Astrocyte of the spinal cord (primary cell): Measurements from ENCODE around the gene CRELD2.

ENCODE experiments used
- DNase-seq: peaks from one replicate; pipeline ENCODE4 v3.0.0; 2011; ENCODE audit warnings: low read depth, low spot score
- H3K4me3 ChIP-seq: 2 replicates; pipeline ENCODE4 v1.5.1; 2011; ENCODE audit warnings: low read depth, mild to moderate bottlenecking, low read length, moderate library complexity
- CTCF ChIP-seq: IDR thresholded peaks from 2 replicates; pipeline ENCODE4 v1.5.1; 2012; ENCODE audit warnings: low read depth, mild to moderate bottlenecking, low read length, inconsistent platforms
- in situ Hi-C: cut with HindIII; loops from 2 replicates; pipeline ENCODE4 v1.10.0; 2017; ENCODE audit warnings: low sequenced_read_pairs

The CRELD2 gene

DNA sequence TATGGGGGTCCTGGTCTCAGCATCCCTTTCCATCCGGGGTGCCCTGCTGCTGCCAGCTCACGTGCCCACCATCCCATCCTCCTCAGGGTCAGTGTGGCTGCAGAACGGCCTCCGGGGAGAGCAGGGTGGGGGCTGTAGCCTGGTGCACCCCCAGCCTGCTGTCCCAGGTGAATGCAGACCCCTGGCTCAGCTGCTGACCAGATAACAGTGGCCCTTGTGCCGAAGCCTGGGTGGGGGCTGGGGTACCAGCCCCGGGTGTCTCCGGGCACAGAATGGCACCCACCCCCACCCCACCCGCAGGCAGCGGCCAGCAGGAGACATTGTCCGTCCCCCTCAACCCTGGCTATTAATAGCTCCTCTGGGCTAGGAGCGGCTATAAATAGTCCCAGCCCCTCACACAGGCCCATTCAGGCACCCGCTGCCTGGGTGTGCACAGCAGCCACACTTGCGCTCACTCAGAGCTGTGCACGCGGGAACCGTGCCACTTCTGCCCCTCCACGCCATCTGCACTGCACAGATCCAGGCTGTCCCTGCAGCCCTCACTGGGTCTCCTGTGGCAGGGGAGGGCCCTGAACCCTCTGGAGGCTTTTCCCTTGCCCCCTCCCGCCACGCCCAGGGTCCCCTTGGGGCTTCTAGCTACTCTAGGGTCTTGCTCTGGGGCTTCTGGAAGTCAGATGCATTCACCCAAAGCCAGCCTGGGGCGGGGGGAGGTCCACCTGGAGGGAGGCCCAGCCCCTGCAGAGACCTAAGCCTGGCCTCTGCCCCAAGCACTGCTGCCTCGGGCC is 18.7 kb downstream of the CRELD2 start:
- in situ Hi-C loops, result no loop called here
- TF ChIP-seq CTCF, result no peak
- H3K4me3 ChIP-seq, result no peak overlapping the region
- DNase-seq, result no peak

DNA sequence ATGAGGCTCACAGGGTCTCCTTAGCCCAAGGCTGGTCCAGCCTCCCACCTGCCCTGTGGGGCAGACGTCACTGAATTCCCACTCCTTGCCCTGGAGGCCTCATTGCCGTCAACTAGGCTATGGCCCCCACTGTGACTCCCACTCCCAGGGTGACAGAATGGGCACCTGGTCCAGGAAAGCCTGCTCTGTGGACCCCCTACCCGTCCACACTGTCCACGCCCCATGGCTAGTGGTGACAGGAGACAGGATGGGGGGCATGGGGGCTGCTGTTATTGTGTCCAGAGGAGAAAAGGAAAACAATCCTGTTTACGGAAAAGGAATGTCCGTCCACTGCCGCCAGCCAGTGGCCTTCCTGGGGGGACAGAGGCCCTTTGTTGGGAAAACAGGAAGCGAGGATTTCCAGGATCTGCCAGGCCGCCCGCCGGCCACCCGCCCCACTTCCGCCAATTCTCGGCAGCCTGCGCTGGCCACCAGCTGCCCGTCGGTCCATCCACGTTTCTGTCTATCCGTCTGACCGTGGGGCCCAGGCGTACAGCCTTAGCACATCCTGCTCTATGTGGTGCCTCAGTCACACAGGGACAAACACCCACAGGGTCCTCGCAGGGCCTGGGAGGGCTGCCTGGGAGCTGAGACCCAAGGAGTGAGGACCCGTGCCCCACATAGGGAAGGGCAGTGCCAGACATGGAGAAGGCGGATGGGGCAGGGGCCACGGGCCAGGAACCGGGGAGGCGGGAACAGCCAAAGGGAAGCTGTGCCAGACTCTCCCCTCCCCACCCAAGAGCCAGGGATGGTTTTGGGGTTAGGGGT is 19.5 kb downstream of the CRELD2 start:
- no peak for DNase-seq
- TF ChIP-seq CTCF, result no peak
- H3K4me3 ChIP-seq, result no peak overlapping the region
- in situ Hi-C loops, result no loop called here

- DNase-seq, result no peak
- in situ Hi-C loops, result no loop called here
- no peak for TF ChIP-seq CTCF
- H3K4me3 ChIP-seq, result no peak overlapping the region
Measured at GRCh38 chr22:49938565-49939136, 20.2 kb downstream of the CRELD2 start.

DNA sequence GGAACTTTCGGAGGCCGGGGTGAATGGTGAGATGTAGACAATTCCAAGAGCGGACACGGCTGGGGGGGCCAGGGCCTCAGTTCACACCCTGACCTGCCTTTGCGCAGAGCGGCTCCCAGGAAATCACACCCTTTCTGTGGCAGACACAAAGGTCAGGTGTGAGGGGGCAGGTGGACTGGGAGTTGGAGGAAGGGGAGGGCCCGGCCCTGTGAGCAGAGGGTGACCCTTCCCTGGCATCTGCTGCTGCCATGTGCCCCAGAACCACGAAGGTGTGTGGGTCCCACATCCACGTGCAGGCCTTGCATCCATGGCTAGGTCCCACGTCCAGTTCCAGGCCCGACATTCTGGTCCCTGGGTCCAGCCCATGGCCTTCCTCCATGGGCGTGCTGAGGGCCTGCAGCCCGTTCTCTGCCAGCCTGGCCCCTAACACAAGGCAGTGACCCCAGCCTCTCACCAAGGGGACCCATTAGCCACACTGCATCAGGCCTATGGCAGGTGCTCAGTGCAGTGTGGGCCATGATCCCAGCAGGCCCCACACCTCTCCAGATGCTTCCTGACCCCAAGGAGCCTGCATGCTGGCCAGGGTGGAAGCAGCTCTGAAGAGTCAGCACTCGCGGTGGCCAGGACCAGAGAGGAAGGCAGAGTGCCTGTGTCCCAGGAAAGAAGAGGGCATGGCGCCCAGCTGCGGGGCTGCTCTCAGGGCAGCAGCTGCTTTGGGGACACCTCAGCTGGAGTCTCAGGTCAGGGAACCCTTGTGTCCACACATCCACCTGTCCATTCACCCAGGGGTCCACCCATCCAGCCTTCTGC is 23.3 kb downstream of the CRELD2 start:
- no peak for TF ChIP-seq CTCF
- no peak for DNase-seq
- in situ Hi-C loops, result no loop called here
- no peak overlapping the region for H3K4me3 ChIP-seq

DNA sequence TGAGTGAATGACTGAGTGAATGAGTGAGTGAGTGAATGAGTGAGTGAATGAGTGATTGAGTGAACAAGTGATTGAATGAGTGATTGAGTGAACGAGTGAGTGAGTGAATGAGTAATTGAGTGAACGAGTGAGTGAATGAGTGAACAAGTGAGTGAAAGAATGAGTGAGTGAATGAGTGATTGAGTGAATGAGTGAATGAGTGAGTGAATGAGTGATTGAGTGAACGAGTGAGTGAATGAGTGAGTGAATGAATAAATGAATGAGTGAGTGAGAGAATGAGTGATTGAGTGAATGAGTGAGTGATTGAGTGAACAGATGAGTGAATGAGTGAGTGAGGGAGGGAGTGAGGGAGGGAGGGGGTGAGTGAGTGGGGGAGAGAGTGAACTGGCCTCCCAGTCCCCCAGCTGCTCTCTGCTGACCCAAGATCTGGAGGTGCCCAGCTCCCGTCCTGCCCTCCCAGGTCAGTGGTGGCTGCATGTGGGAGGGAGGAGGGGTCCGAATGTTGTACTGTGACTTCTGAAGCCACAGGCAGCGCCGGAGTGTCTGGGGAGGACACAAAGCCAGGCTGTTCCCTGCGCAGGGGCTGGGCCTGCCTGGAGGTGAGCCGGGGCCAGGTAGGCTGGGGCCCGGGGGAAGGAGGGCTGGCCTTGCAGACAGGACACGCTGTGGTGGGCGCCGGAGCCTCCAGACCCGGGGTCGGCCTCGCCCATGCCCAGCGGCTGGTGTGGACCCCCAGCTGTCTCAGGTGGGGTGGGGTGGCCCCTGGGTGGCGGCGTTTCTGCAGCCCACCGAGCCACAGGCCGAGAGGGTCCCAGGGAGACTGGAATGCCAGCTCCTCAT is 24.4 kb downstream of the CRELD2 start:
- in situ Hi-C loops, result no loop called here

More for the DNA sequence above, 24.4 kb downstream of the CRELD2 start:
- DNase-seq, result no peak
- H3K4me3 ChIP-seq, result no peak overlapping the region
- no peak for TF ChIP-seq CTCF
